ENCODE data around the gene PLOD1. TPM values are rescaled to one million over a fixed set of nuclear protein-coding genes. Genes with fewer than 3 reads are reported as not detected.

The PLOD1 gene
- total RNA-seq, result 256 and 451 TPM in 2 replicates

GRCh38 chr1:11934302-11935056, at the start of gene PLOD1:
PLOD1 (plus strand) TSS chr1:11934717; CDS start chr1:11934780, 63 bp downstream.

GRCh38 chr1:11979851-11980675, 45.5 kb downstream of the PLOD1 start, which contains the start of gene MFN2:
MFN2 (plus strand) TSS chr1:11980444; CDS start chr1:11989169, 8,725 bp downstream.

Other genes with a start within 250 kb of the PLOD1 start
- gene DRAXIN, start 243.0 kb upstream of the PLOD1 start, total RNA-seq, result not detected in 2 replicates
- 49.1 and 64.1 TPM in 2 replicates for gene AGTRAP, start 198.6 kb upstream of the PLOD1 start, total RNA-seq
- gene C1orf167, start 172.5 kb upstream of the PLOD1 start, total RNA-seq, result 0.57 and 1.0 TPM in 2 replicates
- 26.2 and 33.7 TPM in 2 replicates for gene MTHFR, start 128.8 kb upstream of the PLOD1 start, total RNA-seq
- gene CLCN6, start 128.5 kb upstream of the PLOD1 start, total RNA-seq, result 8.0 and 11.6 TPM in 2 replicates
- not detected in 2 replicates for gene NPPA, start 86.9 kb upstream of the PLOD1 start, total RNA-seq
- not detected in 2 replicates for gene NPPB, start 75.8 kb upstream of the PLOD1 start, total RNA-seq
- gene KIAA2013, start 8.3 kb upstream of the PLOD1 start, total RNA-seq, result 47.4 and 64.3 TPM in 2 replicates
- 37.8 and 50.9 TPM in 2 replicates for gene MFN2, start 45.7 kb downstream of the PLOD1 start, total RNA-seq
- gene MIIP, start 84.8 kb downstream of the PLOD1 start, total RNA-seq, result 24.6 and 27.0 TPM in 2 replicates
- 0.14 and 0.28 TPM in 2 replicates for gene TNFRSF8, start 128.6 kb downstream of the PLOD1 start, total RNA-seq
- 7.1 and 10.7 TPM in 2 replicates for gene TNFRSF1B, start 232.3 kb downstream of the PLOD1 start, total RNA-seq